ENCODE data around the gene INSYN2B. TPM values are rescaled to one million over a fixed set of nuclear protein-coding genes. Genes with fewer than 3 reads are reported as not detected.

Gene INSYN2B
- total and polyA plus RNA-seq, 2 experiments from 2014 or later, result not detected

DNA sequence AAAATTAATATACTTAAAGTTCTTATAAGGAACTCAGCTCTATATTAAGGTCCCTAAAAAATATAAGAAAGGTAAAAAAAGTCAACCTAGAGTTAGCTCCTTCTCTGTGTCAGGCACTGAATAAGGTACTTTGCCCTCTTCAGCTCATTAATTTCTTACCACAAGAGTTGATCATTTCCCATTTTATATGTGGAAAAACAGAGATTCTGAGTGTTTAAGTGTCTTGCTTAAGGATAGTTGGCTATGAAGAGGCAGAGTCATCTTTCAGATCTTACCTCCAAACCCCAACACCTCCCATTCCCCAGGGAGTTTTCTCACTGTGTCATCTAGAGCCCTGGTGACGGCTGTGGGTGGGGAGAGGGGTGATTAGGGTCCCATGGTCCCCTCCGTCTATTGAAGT lies 40.6 kb downstream of the INSYN2B start:
- H3K27ac ChIP-seq (ENCODE audit: low read depth), result no peak overlapping the region
- Mint-ChIP-seq H3K9me3 (no peaks in the 10 kb centered on the region), H3K27ac (no peak overlapping the region), H3K4me3 (no peak overlapping the region), H3K27me3 (ENCODE audit: insufficient read depth, low read depth, poor library complexity) (no peaks in the 10 kb centered on the region), H3K4me1 (no peaks in the 10 kb centered on the region), H3K36me3 (ENCODE audit: low read depth) (no peaks in the 10 kb centered on the region)
- H3K36me3 ChIP-seq (ENCODE audit: insufficient read depth), result no peaks in the 10 kb centered on the region
- H3F3A ChIP-seq (replicated peaks; ENCODE audit: low read depth), result no peaks in the 10 kb centered on the region
- no peak overlapping the region for H2AFZ ChIP-seq
- no peaks in the 10 kb centered on the region for H3K79me2 ChIP-seq (replicated peaks; ENCODE audit: insufficient read depth)
- DNase-seq (ENCODE audit: low spot score) (no peak), ATAC-seq (no peak)
- H3K4me1 ChIP-seq (ENCODE audit: insufficient read depth), result no peaks in the 10 kb centered on the region
- no peak overlapping the region for H3K4me2 ChIP-seq
- H3K27me3 ChIP-seq (ENCODE audit: insufficient read depth), result no peaks in the 10 kb centered on the region
- no peaks in the 10 kb centered on the region for H3K9me2 ChIP-seq (ENCODE audit: insufficient read depth)
- no peak overlapping the region for H3K4me3 ChIP-seq
- no peak for TF ChIP-seq STAT1 (IDR thresholded peaks at IDR 0.05; ENCODE audit: unreplicated experiment)
- TF ChIP-seq EZH2phosphoT487 (IDR thresholded peaks at IDR 0.05; ENCODE audit: unreplicated experiment), result no peak
- TF ChIP-seq, protein P1, sequence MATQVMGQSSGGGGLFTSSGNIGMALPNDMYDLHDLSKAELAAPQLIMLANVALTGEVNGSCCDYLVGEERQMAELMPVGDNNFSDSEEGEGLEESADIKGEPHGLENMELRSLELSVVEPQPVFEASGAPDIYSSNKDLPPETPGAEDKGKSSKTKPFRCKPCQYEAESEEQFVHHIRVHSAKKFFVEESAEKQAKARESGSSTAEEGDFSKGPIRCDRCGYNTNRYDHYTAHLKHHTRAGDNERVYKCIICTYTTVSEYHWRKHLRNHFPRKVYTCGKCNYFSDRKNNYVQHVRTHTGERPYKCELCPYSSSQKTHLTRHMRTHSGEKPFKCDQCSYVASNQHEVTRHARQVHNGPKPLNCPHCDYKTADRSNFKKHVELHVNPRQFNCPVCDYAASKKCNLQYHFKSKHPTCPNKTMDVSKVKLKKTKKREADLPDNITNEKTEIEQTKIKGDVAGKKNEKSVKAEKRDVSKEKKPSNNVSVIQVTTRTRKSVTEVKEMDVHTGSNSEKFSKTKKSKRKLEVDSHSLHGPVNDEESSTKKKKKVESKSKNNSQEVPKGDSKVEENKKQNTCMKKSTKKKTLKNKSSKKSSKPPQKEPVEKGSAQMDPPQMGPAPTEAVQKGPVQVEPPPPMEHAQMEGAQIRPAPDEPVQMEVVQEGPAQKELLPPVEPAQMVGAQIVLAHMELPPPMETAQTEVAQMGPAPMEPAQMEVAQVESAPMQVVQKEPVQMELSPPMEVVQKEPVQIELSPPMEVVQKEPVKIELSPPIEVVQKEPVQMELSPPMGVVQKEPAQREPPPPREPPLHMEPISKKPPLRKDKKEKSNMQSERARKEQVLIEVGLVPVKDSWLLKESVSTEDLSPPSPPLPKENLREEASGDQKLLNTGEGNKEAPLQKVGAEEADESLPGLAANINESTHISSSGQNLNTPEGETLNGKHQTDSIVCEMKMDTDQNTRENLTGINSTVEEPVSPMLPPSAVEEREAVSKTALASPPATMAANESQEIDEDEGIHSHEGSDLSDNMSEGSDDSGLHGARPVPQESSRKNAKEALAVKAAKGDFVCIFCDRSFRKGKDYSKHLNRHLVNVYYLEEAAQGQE (IDR thresholded peaks at IDR 0.05; ENCODE audit: unreplicated experiment), result no peak
- TF ChIP-seq ZNF114 (CRISPR knock-in tag; IDR thresholded peaks at IDR 0.05), result no peak
- TF ChIP-seq, protein P2, sequence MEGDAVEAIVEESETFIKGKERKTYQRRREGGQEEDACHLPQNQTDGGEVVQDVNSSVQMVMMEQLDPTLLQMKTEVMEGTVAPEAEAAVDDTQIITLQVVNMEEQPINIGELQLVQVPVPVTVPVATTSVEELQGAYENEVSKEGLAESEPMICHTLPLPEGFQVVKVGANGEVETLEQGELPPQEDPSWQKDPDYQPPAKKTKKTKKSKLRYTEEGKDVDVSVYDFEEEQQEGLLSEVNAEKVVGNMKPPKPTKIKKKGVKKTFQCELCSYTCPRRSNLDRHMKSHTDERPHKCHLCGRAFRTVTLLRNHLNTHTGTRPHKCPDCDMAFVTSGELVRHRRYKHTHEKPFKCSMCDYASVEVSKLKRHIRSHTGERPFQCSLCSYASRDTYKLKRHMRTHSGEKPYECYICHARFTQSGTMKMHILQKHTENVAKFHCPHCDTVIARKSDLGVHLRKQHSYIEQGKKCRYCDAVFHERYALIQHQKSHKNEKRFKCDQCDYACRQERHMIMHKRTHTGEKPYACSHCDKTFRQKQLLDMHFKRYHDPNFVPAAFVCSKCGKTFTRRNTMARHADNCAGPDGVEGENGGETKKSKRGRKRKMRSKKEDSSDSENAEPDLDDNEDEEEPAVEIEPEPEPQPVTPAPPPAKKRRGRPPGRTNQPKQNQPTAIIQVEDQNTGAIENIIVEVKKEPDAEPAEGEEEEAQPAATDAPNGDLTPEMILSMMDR (conservative IDR thresholded peaks at IDR 0.05; ENCODE audit: low read depth in 2 of 2), result no peak
- no peak for TF ChIP-seq NANOG (IDR thresholded peaks at IDR 0.05; ENCODE audit: borderline replicate concordance)
- TF ChIP-seq ZNF331 (CRISPR knock-in tag; IDR thresholded peaks at IDR 0.05; ENCODE audit: low read depth), result no peak
- no peak for TF ChIP-seq CREB1 (CRISPR knock-in tag; IDR thresholded peaks at IDR 0.05; ENCODE audit: low read depth)
- TF ChIP-seq ZNF462 (CRISPR knock-in tag; IDR thresholded peaks at IDR 0.05), result no peak
- TF ChIP-seq POLR2AphosphoS5 (IDR thresholded peaks at IDR 0.05; ENCODE audit: low read depth), result no peak
- TF ChIP-seq JUNB (IDR thresholded peaks at IDR 0.05; ENCODE audit: unreplicated experiment), result no peak
- TF ChIP-seq, protein P3, sequence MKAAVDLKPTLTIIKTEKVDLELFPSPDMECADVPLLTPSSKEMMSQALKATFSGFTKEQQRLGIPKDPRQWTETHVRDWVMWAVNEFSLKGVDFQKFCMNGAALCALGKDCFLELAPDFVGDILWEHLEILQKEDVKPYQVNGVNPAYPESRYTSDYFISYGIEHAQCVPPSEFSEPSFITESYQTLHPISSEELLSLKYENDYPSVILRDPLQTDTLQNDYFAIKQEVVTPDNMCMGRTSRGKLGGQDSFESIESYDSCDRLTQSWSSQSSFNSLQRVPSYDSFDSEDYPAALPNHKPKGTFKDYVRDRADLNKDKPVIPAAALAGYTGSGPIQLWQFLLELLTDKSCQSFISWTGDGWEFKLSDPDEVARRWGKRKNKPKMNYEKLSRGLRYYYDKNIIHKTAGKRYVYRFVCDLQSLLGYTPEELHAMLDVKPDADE (IDR thresholded peaks at IDR 0.05), result no peak
- TF ChIP-seq EZH2 (IDR thresholded peaks at IDR 0.05; ENCODE audit: low read depth, unreplicated experiment), result no peak
- H4K20me1 ChIP-seq (replicated peaks; ENCODE audit: insufficient read depth), result no peaks in the 10 kb centered on the region
